Mucosa of rectum (tissue), 2 donors: ENCODE results near the gene MAP1LC3B2.
"Not testable (repeated sequence)": the region's sequence is repeated elsewhere in the genome, so short reads cannot be mapped to it uniquely, and the experiment has no call there.

ENCODE experiments used
- H3K27ac ChIP-seq, 2 donors: one replicate each; pipeline ENCODE4 v1.7.0; 2013; ENCODE audit warnings: inconsistent platforms in 2 of 2, low read depth in 2 of 2, low read length in 2 of 2
- H3K27me3 ChIP-seq, 2 donors: one replicate each; pipeline ENCODE4 v1.7.0; 2013; ENCODE audit warnings: low read length in 2 of 2; ENCODE audit not compliant: control insufficient read depth in 2 of 2, insufficient read depth in 2 of 2
- H3K36me3 ChIP-seq, 2 donors: one replicate each; pipeline ENCODE4 v1.7.0; 2013; ENCODE audit warnings: low read length in 2 of 2; ENCODE audit not compliant: control insufficient read depth in 2 of 2, insufficient read depth in 2 of 2
- H3K4me1 ChIP-seq, 2 donors: one replicate each; pipeline ENCODE4 v1.7.0; 2013; ENCODE audit warnings: low read length in 2 of 2, mild to moderate bottlenecking in 1 of 2; ENCODE audit not compliant: control insufficient read depth in 2 of 2, insufficient read depth in 2 of 2
- H3K4me3 ChIP-seq, 2 donors: one replicate each; pipeline ENCODE4 v1.7.0; 2013; ENCODE audit warnings: low read length in 2 of 2
- H3K9ac ChIP-seq, 2 donors: one replicate each; pipeline ENCODE4 v1.7.0; 2013; ENCODE audit warnings: low read length in 2 of 2, low read depth in 1 of 2, mild to moderate bottlenecking in 1 of 2
- H3K9me3 ChIP-seq, 2 donors: one replicate each; pipeline ENCODE4 v1.7.0; 2013; ENCODE audit warnings: low read length in 2 of 2; ENCODE audit not compliant: control insufficient read depth in 2 of 2
- donor health status: healthy.
- donor health status: Normal muscosa, but diverticular disease.

The MAP1LC3B2 gene

DNA sequence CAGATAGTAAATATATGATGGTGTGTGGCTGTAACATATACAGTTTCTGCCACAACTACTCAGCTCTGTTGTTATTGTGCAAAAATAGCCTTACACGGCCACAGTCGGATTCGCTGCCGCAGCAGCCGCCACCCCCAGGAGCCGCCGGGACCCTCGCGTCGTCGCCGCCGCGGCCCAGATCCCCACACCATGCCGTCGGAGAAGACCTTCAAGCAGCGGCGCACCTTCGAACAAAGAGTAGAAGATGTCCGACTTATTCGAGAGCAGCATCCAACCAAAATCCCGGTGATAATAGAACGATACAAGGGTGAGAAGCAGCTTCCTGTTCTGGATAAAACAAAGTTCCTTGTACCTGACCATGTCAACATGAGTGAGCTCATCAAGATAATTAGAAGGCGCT is 16.6 kb downstream of the MAP1LC3B2 start:
- not testable (repeated sequence) for H3K27me3 ChIP-seq, H3K36me3 ChIP-seq, H3K4me3 ChIP-seq, H3K9ac ChIP-seq, H3K27ac ChIP-seq, H3K9me3 ChIP-seq, H3K4me1 ChIP-seq

DNA sequence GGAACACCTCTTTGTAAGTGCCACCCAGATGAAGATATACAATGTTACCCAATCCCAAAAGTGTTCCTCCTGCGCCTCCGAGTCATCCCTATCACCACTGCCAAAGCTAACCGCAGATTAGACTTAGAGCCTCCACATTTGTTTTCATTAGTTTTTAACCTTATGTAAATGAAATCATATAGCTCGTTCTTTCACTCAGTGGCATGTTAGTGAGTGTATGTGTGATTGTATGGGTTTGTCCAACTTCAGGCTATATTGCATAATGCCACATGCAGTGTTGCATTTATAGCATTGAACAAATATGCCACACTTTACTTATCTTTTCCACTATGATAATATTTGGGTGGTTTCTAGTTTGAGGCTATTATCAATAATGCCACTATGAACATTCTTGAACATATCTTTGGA is 18.0 kb downstream of the MAP1LC3B2 start:
- H3K9me3 ChIP-seq: no peaks in the 10 kb centered on the region
- no peak overlapping the region for H3K27ac ChIP-seq
- no peaks in the 10 kb centered on the region for H3K4me1 ChIP-seq
- H3K27me3 ChIP-seq: no peaks in the 10 kb centered on the region
- H3K36me3 ChIP-seq: no peaks in the 10 kb centered on the region
- H3K9ac ChIP-seq: no peak overlapping the region
- H3K4me3 ChIP-seq: no peak overlapping the region

DNA sequence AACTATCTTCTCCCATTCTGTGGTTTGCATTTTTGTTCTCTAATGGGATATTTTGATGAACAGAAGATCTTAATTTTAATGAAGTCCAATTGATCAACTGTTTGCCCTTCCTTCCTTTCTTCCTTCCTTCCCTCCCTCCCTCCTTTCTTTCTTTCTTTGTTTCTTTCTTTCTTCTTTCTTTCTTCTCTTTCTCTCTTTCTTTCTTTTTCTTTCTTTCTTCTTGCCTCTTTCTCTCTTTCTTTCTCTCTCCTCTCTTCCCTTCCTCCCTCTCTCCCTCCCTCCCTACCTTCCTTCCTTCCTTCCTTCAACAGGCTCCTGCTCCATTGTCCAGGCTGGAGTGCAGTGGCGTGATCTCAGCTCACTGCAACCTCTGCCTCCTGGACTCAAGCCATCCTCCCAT is 18.9 kb downstream of the MAP1LC3B2 start:
- Histone ChIP-seq H3K9ac (no peak overlapping the region), H3K4me3 (no peak overlapping the region), H3K4me1 (no peaks in the 10 kb centered on the region), H3K36me3 (no peaks in the 10 kb centered on the region), H3K27me3 (no peaks in the 10 kb centered on the region), H3K9me3 (no peaks in the 10 kb centered on the region), H3K27ac (no peak overlapping the region)

DNA sequence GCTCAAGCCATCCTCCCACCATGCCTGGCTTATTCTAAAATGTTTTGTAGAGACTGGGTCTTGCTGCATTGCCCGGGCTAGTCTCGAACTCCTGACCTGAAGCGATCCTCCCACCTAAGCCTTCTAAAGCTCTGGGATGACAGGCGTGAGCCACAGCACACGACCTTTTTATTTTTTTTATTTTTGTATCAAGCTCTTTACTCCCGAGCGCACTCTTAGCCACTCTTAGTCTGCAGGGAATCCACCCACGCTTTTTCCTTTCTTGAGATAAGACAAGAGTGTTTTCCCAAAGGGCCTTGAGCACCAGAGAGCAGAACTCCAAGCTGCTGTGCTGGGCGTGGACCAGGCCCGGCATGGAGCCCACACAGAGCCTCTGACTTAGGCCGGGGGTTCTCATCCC is 23.4 kb downstream of the MAP1LC3B2 start:
- Histone ChIP-seq H3K9me3 (no peaks in the 10 kb centered on the region), H3K4me3 (no peak overlapping the region), H3K4me1 (no peaks in the 10 kb centered on the region), H3K27me3 (no peaks in the 10 kb centered on the region), H3K9ac (no peak overlapping the region), H3K36me3 (no peaks in the 10 kb centered on the region), H3K27ac (no peak overlapping the region)

DNA sequence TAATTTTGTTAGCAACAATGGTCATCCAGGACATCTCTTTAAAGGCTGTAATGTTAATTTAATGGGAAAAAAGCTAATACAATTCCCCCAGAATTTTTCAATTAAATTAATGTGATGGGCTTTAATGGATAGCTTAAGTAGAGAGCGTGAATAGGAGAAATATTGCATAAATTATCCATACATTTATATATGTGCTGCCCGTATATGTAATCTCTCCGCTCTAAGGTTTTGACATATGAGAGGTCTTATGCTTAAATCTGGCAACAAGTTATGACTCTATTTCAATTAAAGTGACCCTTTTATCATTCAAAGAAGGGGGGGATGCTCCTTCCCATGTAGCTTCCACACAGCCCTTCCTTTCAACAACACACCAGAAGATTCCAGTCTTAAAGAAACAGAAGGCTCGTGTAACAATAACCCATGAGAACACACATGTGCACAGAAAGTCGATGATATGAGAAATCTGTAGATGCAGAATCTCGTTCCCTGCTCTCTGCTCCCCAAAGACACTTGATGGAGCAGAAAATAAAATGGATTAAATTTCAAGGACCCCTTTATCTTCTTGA is 24.0 kb downstream of the MAP1LC3B2 start:
- Histone ChIP-seq H3K9ac (no peak overlapping the region), H3K9me3 (no peaks in the 10 kb centered on the region), H3K27ac (no peak overlapping the region), H3K36me3 (no peaks in the 10 kb centered on the region), H3K4me1 (no peaks in the 10 kb centered on the region), H3K27me3 (no peaks in the 10 kb centered on the region), H3K4me3 (no peak overlapping the region)

DNA sequence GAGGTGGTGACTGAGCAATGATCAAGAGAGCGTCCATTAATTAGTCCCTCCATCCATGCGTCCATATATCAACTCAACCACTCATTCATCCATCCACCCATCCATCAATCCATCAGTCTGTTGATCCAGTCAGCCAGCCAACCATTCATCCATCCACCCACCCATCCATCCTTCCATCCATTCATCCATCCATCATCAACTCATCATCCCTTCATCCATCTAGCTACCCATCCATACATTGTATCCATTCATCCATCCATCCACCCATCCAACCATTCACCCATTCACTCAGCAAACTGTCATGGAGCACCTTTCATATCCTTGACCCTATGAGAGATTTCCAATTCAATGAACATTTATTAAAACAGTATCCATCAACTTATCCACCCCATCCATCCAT is 28.1 kb downstream of the MAP1LC3B2 start:
- H3K4me1 ChIP-seq: peaks cover 5 to 6% of the 10 kb centered on the region in 2 donors
- no peak overlapping the region for H3K9ac ChIP-seq
- no peaks in the 10 kb centered on the region for H3K27me3 ChIP-seq
- H3K9me3 ChIP-seq: no peaks in the 10 kb centered on the region
- H3K4me3 ChIP-seq: no peak overlapping the region
- no peaks in the 10 kb centered on the region for H3K36me3 ChIP-seq
- H3K27ac ChIP-seq: no peak overlapping the region

DNA sequence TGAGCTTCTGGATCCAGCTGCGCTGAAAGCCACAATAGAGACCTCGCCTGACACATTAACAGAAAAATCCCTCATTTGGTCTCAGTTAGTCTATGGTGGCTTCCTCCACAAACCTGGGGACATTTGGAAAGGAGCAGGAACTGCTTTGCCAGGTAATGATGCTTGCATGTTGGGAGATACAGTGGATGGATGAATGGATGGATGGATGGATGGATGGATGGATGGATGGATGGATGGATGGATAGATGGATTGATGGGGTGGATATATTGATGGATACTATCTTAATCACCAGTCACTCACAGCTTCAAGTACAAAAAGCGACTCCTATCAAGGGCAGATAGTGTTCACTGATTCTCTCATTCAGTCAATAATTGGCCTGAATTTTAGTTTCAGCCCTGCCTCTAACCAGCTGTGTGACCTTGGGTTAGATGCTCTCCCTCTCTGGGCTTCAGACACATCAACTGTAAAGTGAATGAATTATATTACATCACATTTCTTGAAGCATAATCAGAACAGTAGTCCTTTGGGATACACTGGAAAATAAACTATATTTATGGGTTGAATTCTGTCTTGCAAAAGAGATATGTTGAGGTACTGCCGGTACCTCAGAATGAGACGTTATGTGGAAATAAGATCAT is 29.3 kb downstream of the MAP1LC3B2 start:
- peaks cover 12% of the 10 kb centered on the region in 2 donors for H3K4me1 ChIP-seq
- H3K4me3 ChIP-seq: no peak overlapping the region
- no peak overlapping the region for H3K9ac ChIP-seq
- no peak overlapping the region for H3K27ac ChIP-seq
- no peaks in the 10 kb centered on the region for H3K27me3 ChIP-seq
- no peaks in the 10 kb centered on the region for H3K9me3 ChIP-seq
- H3K36me3 ChIP-seq: no peaks in the 10 kb centered on the region

DNA sequence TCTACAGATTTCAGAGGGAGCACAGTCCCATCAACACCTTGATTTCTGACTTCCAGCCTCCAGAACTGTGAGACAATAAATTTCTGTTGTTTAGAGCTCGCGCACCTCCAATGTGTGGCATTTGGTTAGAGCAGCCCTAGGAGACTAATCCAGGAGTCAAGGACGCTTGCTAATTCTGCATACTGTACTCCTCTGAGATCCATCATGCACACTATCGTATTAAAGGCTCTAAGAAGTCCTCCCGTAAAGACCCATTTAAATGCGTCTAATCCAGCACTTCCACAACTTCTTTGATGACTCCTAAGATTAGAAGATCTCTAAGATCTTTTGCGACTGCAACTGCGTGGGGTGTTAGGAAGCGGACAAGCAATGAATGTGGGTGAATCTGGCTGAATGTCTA is 30.4 kb downstream of the MAP1LC3B2 start:
- H3K9me3 ChIP-seq: no peaks in the 10 kb centered on the region
- no peaks in the 10 kb centered on the region for H3K36me3 ChIP-seq
- no peak overlapping the region for H3K27ac ChIP-seq
- peaks cover 12 to 14% of the 10 kb centered on the region in 2 donors for H3K4me1 ChIP-seq
- no peak overlapping the region for H3K9ac ChIP-seq
- no peaks in the 10 kb centered on the region for H3K27me3 ChIP-seq
- H3K4me3 ChIP-seq: no peak overlapping the region

DNA sequence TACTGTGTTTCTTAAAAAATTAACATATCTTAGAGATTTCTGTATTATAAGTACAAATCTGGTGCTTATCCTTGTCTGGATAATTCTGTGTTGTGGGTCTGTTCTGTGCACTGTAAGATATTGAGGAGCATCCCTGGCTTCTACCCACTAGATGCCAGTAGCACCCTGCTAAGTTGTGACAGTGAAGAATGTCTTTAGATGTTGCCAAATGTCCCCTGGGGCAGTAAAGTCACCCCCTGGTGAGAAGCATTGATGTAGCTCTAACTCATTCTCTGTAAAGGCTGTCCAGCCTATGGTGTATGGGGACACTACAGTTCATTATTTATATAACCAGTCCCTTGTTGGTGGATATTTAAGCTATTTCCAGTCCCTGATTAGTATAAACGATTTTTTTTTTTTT is 31.4 kb downstream of the MAP1LC3B2 start:
- H3K9me3 ChIP-seq: no peaks in the 10 kb centered on the region
- no peak overlapping the region for H3K9ac ChIP-seq
- H3K27ac ChIP-seq: no peak overlapping the region
- no peaks in the 10 kb centered on the region for H3K36me3 ChIP-seq
- no peak overlapping the region for H3K4me3 ChIP-seq
- H3K27me3 ChIP-seq: no peaks in the 10 kb centered on the region
- H3K4me1 ChIP-seq: peaks cover 12 to 17% of the 10 kb centered on the region in 2 donors

DNA sequence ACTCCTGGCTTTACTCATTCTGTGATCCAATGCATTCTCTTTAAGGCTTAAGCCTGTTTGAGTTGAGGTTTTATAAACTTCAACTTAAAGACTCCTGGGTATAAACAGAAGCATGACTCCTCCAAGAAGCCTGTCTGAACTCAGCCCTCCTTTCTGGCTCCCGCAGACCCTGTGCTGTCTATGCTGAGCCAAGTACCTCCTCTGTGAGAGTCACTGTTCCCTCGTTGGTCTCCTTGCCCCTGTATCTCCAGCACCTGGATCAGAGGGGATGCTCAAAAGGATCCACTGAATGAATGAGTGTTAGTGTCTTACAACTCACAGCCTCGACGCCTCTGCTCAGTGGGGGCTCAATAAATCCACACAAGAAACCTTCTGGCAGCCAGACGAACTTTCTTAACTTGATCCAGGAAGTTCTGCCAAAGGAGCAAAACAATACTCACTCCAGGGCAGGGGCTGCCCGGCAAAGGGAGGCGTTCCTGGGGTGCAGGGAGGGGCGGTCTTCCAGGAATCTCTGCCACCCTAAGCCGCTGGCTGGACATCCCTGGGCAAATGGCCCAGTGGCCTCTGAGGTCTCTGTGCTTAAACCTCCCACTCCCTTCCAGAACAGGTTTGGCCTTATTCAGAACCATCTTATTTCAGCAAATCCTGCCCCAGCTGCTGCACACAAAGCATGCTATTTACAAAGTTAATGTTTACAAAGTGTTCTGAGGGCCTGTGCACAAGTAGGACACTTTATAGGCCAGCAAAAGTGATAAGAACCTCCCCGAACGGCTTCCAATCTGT is 32.9 kb downstream of the MAP1LC3B2 start:
- peaks cover 12 to 17% of the 10 kb centered on the region in 2 donors for H3K4me1 ChIP-seq
- peak overlapping the region in 1 of 2 donors; percentile 19 for H3K9ac ChIP-seq
- no peaks in the 10 kb centered on the region for H3K9me3 ChIP-seq
- no peaks in the 10 kb centered on the region for H3K27me3 ChIP-seq
- H3K4me3 ChIP-seq: no peak overlapping the region
- H3K27ac ChIP-seq: peak overlapping the region; percentile 52 to 61
- H3K36me3 ChIP-seq: no peaks in the 10 kb centered on the region
